WERI-Rb-1 (cell line): ENCODE data around the gene AKR1C3.

Experiments
- DNase-seq: peaks from one replicate; pipeline ENCODE4 v3.0.0-alpha.2; 2020
- H3K27ac ChIP-seq: fragments of 250-450 bp; sonication (Bioruptor Pico); 2 replicates; pipeline ENCODE4 v1.5.1; 2020; ENCODE audit warnings: mild to moderate bottlenecking, moderate library complexity
- H3K27me3 ChIP-seq: fragments of 250-450 bp; sonication (Bioruptor Pico); 2 replicates; pipeline ENCODE4 v1.5.1; 2021; ENCODE audit warnings: mild to moderate bottlenecking, low read depth, moderate library complexity; ENCODE audit not compliant: insufficient read depth, severe bottlenecking
- H3K36me3 ChIP-seq: fragments of 250-450 bp; sonication (Bioruptor Pico); 2 replicates; pipeline ENCODE4 v1.5.1; 2020; ENCODE audit warnings: mild to moderate bottlenecking, moderate library complexity
- H3K4me3 ChIP-seq: 2 replicates; pipeline ENCODE4 v1.5.1; 2011; ENCODE audit warnings: low read depth, mild to moderate bottlenecking, control low read depth, low read length
- H3K9me3 ChIP-seq: fragments of 250-450 bp; sonication (Bioruptor Pico); 2 replicates; pipeline ENCODE4 v1.5.1; 2021; ENCODE audit warnings: mild to moderate bottlenecking, moderate library complexity; ENCODE audit not compliant: severe bottlenecking
- CTCF ChIP-seq: IDR thresholded peaks from 2 replicates; pipeline ENCODE4 v1.5.1; 2011; ENCODE audit warnings: low read depth, mild to moderate bottlenecking, control low read depth, inconsistent platforms, low read length

Gene AKR1C3

GRCh38 chr10:5076615-5077014, 17.6 kb upstream of the AKR1C3 start:
- no peak for TF ChIP-seq CTCF
- no peaks in the 10 kb centered on the region for H3K9me3 ChIP-seq
- H3K4me3 ChIP-seq = no peak overlapping the region
- H3K36me3 ChIP-seq = no peaks in the 10 kb centered on the region
- no peak overlapping the region for H3K27ac ChIP-seq
- DNase-seq = no peak
- H3K27me3 ChIP-seq = no peaks in the 10 kb centered on the region

- H3K9me3 ChIP-seq = no peaks in the 10 kb centered on the region
- H3K36me3 ChIP-seq = no peaks in the 10 kb centered on the region
- DNase-seq = no peak
- no peaks in the 10 kb centered on the region for H3K27me3 ChIP-seq
- H3K4me3 ChIP-seq = no peak overlapping the region
- TF ChIP-seq CTCF = no peak
- H3K27ac ChIP-seq = no peak overlapping the region
Observed at GRCh38 chr10:5078547-5079180, 15.6 kb upstream of the AKR1C3 start.

GRCh38 chr10:5079306-5079830, 14.8 kb upstream of the AKR1C3 start:
- Histone ChIP-seq H3K36me3 (no peaks in the 10 kb centered on the region), H3K27ac (no peak overlapping the region), H3K9me3 (no peaks in the 10 kb centered on the region), H3K27me3 (no peaks in the 10 kb centered on the region), H3K4me3 (no peak overlapping the region)
- no peak for DNase-seq
- TF ChIP-seq CTCF = no peak

GRCh38 chr10:5079836-5080235, 14.4 kb upstream of the AKR1C3 start:
- Histone ChIP-seq H3K36me3 (no peaks in the 10 kb centered on the region), H3K4me3 (no peak overlapping the region), H3K27me3 (no peaks in the 10 kb centered on the region), H3K27ac (no peak overlapping the region), H3K9me3 (no peaks in the 10 kb centered on the region)
- TF ChIP-seq CTCF = no peak
- DNase-seq = no peak

- Histone ChIP-seq H3K9me3 (no peaks in the 10 kb centered on the region), H3K4me3 (no peak overlapping the region), H3K36me3 (no peaks in the 10 kb centered on the region), H3K27ac (no peak overlapping the region), H3K27me3 (no peaks in the 10 kb centered on the region)
- no peak for TF ChIP-seq CTCF
- DNase-seq = no peak
Observed at GRCh38 chr10:5081091-5081490, 13.1 kb upstream of the AKR1C3 start.
